ENCODE data around the gene UBE3A.
A peak's percentile ranks its signal among the peaks of the same experiment; 100 is the strongest.
"Not testable (repeated sequence)": the region's sequence is repeated elsewhere in the genome, so short reads cannot be mapped to it uniquely, and the experiment has no call there.

The UBE3A gene

DNA sequence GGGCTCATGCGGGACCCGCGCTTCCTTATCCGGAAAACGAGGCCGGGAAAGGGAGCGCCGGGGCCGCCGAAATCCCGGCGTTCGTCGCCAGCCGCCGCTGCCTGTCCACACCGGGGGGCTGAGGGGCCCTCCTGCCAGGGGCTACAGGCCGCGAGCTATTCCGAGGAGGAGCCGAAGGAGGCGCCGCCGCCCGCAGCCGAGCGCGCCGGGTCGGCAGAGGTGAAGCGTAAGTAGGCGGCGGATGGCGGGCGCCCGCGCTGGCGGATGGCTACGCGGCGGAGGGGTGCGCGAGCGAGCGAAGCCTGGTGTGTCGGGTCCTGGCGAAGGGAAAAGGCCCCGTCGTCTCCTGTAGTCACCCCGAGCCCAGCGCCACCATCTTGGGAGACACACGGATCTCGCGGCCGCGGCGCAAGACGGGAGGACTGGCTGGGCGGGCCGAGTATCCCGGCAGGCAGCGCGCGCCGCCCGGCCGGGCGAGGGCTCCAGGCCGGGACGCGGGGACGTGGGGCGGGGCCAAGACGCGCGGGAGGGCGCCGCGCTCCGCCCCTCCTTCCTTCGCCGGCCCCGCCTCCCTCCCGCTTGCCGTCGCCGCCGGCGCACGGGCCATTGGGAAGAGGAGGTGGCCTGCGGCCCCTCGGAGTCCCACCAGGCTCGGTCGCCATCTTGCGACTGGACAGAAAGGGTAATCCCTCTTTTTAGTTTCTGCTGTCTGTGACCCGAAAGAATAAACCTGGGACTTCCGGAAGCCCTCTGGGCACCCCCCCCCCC, at the start of gene UBE3A:
Gene UBE3A (minus strand): TSS at position 424 of the 768 bp plus-strand sequence. CDS start 29,917 bp downstream, outside the sequence.
- peak; percentile 86 to 99 (median 90) for DNase-seq
- intact Hi-C loops (cut with DNase I), result loop anchor here (10.0 kb wide), 1 partner anchor 484 kb away; the partner anchor contains the start of genes SNRPN and SNURF

DNA sequence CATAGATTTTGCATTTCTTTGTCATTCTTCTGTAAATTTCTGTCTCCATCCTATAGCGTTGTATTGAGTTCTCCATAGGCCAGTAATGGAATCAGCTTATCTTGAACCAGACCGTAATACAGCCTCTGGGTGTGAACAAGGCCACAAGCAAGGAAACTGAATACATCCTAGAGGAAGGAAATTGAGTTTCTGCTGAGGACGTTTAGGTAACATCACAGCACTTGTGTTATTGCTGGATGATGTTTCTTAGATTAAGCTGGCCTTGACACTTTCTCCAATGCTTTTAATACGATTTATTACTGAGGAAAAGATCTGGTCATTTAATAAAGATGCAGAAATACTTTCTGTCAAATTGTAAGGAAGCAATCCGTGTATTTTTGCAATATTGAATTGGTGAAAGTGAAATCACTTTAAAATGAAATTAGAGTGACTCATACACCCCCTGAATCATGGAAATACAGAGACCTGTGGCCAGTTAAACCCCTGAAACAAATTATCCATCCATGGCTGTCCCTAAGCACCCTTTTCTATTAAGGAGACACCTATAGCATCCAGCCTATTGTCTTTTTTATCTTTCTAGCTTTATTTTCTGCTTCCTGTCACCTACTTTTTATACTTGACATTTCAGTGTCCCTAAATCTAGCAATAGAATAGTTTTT, 48.5 kb upstream of the UBE3A start:
- intact Hi-C loops (cut with DNase I), result no loop called here
- DNase-seq, result no peak

DNA sequence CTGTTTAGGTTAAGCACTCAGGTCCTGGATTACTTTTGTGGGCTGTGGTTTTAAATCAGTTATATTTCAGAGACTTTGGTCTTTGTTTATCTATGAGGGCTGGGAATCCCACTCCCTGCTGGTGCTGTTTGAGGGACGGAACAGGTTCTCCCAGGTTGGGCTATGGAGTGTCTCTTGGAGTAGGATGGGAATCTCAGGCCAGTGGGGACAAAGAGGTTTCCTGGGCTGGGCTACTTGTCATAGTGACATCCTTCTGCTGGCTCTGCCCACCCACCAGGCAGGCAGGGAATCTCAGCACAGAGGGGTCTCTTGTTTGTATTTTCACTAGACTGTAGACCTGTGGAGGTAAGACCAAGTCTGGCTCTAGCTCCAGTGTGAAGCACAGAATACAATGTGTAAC, 47.2 kb upstream of the UBE3A start:
- intact Hi-C loops (cut with DNase I), result no loop called here
- DNase-seq, result no peak

DNA sequence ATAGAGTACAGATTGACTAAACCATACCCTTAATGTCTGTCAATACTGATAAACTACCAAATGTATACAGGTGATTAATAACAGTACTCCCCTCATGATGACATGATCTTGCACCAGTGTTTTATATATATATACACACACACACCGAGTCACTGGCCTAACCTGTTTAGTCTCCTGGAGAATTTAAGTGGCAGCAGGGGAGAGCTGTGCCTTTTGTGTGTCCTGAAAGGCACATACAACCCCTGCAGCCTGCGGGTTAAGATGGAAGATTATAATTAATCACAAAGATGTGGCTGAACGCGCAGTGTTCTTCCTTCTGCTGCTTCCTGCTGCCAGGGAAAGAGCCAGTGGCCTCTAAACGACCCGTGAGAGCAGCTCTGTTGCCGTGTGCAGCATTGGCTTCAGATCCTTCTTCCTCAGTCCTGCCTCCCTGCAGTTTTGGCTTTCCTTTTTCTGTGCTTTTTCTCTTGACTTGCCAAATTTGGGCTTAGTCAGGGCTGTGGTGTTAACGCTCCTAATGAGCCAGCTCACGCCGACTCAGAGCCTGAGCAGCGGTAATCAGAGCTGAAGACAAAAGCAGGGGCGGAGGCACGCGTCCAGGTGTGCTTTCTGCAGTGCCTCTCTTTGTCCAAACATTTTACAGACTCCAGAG, 42.5 kb upstream of the UBE3A start:
- intact Hi-C loops (cut with DNase I), result no loop called here
- peak in 9 of 10 donors; percentile 25 to 90 (median 56) for DNase-seq

DNA sequence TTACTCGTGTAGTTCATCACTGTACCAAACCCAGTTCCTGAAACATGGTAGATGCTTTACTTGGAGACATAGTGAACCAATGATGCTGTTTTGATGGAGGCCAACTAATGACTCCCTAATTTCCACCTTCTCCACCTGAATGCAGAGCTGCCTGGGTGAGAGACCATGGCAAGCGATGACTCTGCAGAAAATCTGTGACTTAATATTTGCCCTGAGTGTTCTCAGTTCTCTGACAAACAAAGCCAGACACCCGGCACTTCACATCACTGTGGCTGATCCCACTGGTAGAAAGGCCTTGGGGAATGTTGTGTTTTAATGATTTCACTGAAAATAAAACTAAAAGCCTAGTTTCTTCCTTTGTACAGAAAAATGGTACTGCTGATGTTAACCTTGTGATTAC, 39.5 kb upstream of the UBE3A start:
- DNase-seq, result no peak
- intact Hi-C loops (cut with DNase I), result no loop called here

DNA sequence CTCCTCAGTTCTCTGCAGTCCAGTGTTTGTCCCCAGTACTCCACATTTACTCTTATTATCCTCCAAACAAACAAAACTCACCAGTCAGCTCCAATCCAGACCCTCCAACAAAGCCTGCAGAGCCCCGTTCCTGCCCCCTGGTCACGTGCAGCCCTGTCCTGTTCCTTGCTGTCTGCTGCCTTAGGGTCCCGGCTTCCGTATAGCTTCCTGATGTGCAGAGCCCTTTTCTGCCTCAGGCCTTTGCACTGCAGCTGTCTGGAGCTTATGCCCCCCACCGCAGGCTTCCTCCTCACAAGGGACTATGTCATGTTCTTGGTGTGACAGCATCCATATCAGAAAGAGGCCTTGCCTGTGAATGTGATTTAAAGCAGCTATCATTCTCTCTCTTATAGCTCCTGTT, 39.0 kb upstream of the UBE3A start:
- DNase-seq, result peak in 1 of 10 donors; percentile 27
- intact Hi-C loops (cut with DNase I), result no loop called here

DNA sequence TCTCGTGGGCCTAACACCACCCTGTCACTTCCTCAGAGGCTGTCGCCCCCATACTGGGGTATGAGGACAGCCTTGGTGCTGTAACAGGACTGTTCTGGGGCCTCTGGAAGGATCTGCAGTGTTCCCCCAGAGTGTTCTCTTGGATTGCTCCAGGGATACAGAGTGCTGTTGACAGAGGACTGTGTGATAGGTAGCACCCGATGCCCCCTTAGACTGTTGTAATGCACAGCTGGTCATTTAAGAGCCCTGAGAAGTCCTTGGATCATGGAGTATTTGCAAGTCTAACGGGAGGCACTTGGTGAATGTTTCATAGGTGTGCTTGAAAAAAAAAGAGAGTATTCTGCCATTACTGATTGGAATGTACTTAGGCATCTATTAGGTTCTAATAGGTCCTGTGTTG, 35.4 kb upstream of the UBE3A start:
- intact Hi-C loops (cut with DNase I), result no loop called here
- no peak for DNase-seq

DNA sequence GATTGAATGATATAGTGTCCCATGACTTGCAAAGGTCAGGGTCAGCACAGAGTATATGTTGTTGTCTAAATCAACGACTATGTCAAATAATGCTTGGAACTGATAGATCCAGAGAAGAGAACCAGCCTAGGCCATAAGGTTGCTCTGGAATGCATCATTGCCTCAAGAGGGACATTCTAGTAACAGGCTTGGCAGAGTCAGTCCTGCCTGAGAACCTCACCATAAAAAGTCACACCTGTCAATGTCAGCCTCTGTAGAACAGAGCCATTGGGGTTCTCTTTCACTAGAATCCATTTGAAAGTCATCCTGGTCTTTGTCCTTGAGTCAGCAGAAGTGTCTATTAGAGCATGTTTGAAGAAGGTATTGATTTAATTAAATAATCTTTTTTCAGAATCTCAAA, 31.4 kb upstream of the UBE3A start:
- intact Hi-C loops (cut with DNase I), result no loop called here
- DNase-seq, result no peak

DNA sequence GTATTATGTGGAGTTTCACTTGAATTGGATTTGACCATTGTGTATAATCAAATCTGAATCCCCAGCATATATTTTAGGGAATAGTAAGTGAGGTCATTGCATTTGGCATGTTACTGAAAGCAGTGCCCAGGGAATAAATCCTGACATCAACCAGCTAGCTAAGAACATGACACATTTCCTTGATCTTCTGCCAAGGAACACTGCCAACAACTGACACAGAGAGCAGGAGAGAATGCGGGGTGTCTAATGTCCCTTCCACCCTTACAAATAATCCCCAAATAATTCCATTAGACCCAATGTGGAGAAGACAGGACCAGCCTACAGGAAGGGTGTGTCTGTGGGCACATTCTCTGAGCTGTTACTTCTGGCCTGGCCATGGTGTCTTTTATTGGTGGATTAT, 30.6 kb upstream of the UBE3A start:
- intact Hi-C loops (cut with DNase I), result no loop called here
- DNase-seq, result no peak

DNA sequence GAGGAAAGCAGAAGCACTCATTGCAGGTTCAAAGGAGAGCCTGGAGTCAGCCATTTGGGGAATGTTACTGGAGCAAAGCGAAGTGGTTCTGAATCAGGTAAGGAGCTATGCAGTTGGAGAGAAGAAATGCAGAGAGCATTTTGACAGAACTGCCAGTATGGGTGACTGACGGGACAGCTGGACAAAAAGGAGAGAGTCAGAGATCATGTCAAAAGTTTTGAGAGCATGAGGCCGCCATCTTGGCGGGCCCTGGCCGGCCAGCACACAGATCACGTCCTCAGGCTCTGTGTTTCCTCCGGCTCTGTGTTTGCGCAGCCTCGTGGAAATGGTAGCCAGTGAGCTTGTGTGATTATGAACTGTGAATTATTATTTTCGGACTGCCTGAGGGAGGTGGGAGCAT, 29.8 kb upstream of the UBE3A start:
- intact Hi-C loops (cut with DNase I), result no loop called here
- DNase-seq, result no peak

DNA sequence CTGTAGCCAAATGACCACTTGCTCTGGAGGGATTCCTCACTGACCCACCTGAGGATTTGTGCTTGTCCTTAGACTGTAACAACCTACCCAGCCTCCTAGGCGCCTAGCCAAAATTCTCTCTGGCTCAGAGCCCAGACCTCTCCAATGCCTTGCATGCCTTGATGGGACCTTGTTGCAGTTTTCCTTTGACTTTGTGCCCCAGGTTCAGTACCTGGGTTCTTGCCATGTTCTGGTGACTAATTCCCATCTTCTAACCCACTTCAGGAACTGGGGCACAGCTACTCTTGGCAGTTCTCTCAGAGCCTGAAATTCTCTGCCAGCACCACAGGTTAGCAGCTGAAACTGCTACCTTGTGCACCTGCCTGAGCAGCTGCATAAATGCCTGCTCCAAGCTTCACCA, 27.0 kb upstream of the UBE3A start:
- intact Hi-C loops (cut with DNase I), result no loop called here
- no peak for DNase-seq

DNA sequence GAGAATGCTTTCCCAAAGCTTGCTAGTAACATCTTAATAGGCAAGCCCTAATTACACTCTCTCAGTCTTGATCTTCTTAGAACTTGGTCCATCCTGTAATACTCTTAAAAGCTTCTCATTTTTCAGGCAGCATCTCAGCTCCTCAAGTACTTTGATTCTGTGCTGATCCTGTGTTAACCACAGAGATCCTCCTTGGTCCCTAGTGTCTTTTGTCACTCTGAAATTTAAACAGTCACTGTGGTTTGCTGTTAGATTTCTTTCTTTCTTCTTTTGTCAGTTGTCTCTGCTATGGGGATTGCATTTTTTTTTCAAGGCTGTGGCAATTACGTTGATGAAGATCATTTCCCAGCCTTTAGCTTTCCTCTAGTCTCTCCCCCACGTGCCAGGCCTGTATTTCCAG, 26.0 kb upstream of the UBE3A start:
- DNase-seq, result no peak
- intact Hi-C loops (cut with DNase I), result no loop called here

DNA sequence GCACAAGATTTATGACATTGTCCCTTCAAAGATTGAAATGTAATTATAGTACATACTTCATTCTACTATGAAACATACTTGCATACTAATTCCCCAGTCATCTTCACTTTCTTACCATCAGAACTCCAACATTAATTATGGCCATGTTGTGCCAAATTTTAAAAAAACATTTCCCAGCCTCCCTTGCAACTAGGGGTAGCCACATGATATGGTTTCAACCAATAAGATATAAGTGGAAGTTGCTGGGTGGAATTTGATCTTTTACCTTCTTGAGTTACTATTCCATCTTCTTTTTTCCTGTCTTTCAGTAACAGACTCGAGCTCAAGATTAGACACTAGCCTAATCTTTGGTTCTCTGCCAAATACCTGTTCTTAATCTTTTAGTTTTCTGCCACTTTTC, 25.6 kb upstream of the UBE3A start:
- intact Hi-C loops (cut with DNase I), result no loop called here
- DNase-seq, result no peak

DNA sequence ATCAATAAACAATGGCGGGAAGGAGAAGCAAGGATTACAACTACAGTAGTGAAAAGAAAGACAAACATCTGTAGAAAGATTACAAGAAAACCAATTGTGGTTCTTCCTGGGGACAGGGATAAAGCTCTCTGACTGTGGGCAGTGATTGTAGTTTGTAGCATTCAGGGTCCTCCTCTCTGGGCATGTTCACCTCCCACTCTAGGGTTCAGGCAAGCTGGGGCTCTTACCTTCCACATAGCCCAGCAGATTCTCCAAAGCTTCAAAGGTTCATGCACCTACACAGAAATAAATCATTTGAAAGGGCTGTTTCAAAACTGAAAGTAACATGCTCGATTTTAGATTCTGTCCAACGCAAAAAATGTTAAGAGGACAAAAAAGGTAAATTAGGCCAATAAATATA, 17.4 kb upstream of the UBE3A start:
- intact Hi-C loops (cut with DNase I), result no loop called here
- DNase-seq, result no peak

DNA sequence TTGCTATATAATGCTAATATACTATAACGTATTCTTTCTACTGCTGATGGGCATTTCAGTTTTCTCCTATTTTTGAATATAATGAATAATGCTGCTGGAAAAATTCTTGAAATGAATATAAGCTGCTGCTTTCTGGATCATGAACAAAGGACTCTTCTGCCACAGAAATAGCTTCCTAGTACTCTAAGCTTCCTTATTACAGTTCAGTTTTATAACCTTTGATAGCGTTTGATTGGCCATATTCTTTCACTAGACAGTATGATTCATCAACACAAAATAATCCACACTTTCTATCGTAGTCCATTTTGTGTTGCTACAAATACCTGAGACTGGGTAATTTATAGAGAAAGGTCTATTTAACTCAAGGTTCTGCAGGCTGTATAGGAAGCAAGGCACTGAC, 16.4 kb upstream of the UBE3A start:
- no peak for DNase-seq
- intact Hi-C loops (cut with DNase I), result no loop called here

DNA sequence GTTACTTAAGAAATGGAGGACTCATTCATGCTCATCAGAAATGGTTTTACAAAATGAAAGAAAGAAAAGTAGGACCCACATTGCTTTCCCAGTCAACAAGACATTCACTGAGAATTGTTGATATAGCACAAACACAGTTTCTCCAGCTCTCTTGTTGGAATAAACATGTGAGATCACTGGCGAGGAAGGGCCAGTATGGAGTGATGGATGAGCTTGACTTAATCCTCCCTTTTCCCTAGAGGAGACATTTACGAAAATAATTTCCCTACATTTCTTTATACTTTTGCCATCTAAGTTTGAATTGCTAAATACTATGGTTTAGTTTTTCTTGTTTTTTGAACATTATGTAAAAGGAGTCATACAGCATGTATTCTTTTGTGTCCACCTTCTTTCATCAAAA, 15.9 kb upstream of the UBE3A start:
- intact Hi-C loops (cut with DNase I), result no loop called here
- DNase-seq, result no peak

DNA sequence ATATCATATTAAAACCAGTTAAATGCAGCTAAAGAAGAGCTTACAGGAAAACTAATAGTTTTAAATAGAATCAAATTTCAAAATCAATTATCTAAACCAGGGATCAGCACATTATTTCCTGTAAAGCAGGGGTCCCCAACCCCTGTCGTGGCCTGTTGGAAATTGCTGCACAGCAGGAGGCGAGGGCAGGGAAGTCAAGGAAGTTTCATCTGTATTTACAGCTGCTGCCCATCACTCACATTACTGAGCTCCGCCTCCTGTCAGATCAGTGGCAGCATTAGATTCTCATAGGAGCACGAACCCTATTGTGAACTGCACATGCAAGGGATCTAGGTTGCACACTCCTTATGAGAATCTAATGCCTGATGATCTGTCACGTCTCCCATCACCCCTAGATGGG, 14.4 kb upstream of the UBE3A start:
- intact Hi-C loops (cut with DNase I); DNase-seq: not testable (repeated sequence)

DNA sequence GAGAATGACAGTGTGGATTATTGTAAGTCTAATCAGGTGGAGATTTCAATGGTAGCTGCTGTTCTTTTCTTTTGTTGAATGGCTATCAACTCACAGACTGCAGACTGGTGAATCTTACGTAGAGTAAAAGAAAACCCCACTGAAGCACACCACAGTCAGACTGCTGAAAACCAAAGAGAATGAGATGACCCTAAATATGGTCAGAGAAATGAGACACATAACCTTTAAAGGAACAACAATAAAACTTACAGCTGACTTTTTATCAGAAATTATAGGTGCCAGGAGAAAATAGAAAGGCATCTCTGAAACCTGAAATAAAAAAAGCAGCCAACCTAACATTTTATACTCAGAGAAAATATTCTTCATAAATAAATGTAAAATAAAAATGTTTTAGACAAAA, 12.7 kb upstream of the UBE3A start:
- DNase-seq, result no peak
- intact Hi-C loops (cut with DNase I), result no loop called here

DNA sequence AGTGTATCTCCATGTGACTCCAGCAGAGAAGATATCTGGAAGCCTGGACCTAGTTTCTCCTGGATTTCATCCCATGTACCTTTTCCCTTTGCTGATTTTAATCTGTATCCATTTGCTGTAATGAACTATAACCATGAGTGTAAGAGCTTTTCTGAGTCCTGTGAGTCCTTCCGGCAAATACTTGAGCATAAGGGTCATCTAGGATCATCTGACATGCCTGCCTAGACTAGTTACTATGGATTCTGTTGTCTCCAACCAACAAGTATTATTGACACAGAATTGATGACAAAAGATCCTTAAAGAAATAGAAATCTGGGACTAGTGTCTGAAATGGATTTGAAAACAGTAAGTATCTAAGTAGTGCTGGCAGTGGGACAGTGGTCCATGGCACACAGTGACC, 11.3 kb upstream of the UBE3A start:
- intact Hi-C loops (cut with DNase I), result no loop called here
- DNase-seq, result no peak

DNA sequence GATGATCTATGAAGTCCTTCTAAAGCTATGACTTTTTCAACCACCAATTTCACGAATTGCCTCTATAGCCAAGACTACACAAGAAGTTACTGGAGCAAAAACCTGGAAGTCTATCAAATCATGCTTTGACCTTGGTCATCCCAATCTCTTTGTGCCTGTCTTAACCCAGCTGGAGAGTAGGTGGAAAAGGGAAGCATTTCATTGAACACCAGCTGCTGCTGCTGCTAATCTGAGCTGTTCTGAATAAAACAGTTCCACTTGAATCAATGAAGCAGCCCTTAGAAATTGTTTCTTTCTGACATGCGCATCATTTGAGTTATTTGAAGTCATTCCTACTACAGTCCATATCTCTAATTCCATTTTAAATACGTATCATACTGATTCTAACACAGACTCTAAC, 7.3 kb upstream of the UBE3A start:
- no peak for DNase-seq
- intact Hi-C loops (cut with DNase I), result no loop called here

DNA sequence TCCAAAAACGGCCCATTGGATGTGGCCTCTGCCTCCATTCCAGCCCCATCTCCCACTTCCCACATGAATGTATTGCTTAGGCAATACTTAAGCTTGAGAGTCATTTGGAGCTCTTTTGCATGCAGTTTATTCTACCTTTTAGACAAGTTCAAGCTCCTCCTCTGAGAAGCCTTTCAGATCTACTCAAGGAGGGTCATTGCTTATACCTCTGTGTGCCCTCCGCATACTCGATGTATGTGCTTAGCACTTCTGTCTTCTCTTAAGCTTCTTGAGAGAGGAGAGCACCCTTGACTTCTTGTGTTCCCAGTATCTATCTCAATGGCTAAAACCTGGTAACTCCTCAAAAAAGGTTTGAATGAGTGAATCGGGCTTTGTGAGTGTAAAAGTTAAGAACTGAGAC, 6.6 kb upstream of the UBE3A start:
- intact Hi-C loops (cut with DNase I), result no loop called here
- no peak for DNase-seq

DNA sequence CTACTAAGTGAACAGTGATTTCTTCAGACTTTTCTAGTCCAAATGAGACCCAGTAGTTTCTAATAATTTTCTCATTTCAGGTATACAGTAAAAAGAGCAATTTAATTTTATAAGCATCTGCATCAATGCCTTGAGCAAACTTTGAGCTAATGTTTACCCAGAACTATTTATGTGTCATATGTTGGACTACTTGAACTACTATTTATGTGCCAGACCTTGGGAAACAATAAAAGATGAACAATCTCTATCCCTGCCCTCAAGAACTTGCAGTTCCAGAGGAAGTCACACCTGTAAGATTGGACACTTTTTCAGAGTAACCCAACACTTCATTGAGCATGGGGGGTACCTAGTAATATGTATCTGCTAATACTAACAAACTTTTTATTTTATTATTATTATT, 2.3 kb upstream of the UBE3A start:
- intact Hi-C loops (cut with DNase I), result no loop called here
- DNase-seq, result no peak

All from posterior cingulate gyrus (tissue), 11 donors.